ENCODE data around the gene ORMDL3. TPM values are rescaled to one million over a fixed set of nuclear protein-coding genes. Genes with fewer than 3 reads are reported as not detected.

ORMDL3 gene
- total and polyA plus RNA-seq, 10 of the 15 experiments (the other 5 are each of a cell fraction or from before 2014, with no cell fraction given): 8.8 to 98.1 (median 49.9) TPM

DNA sequence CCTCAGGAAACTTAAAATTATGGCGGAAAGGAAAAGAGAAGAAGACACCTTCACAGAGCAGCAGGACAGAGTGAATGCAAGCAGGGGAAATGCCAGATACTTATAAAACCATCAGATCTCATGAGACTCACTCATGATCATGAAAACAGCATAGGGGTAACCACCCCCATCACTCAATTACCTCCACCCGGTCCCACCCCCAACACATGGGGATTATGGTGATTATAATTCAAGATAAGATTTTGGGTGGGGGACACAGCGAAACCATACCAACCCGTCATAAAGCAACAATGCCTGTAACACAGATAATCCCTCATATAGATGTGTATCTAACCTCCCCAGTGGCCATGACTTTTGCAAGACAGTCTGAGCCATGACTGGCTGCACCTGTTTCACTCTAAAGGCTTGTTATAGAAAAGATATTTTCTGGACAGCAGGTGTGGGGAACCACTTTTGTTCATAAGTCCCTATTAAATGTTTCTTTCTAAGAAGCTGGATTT is 28.4 kb upstream of the ORMDL3 start:
- in situ Hi-C loops (cut with MboI) (no loop called here), intact Hi-C loops (cut with micrococcal nuclease; ENCODE audit: unreplicated experiment) (no loop called here)
- Histone ChIP-seq H3K27me3 (replicated peaks in 1 of 2; ENCODE audit: control insufficient read depth in 2 of 2, insufficient read depth in 2 of 2, low read length in 1 of 2) (no peaks in the 10 kb centered on the region), H3K9me3 (replicated peaks; ENCODE audit: control insufficient read depth, insufficient read depth, low read length) (no peaks in the 10 kb centered on the region), H3K79me2 (ENCODE audit: control insufficient read depth, insufficient read depth, low read length) (no peaks in the 10 kb centered on the region), H3K4me2 (ENCODE audit: control insufficient read depth, insufficient read depth) (no peak overlapping the region), H3K4me1 (ENCODE audit: control insufficient read depth, insufficient read depth, low read length) (peaks cover 3% of the 10 kb centered on the region), H4K20me1 (ENCODE audit: control insufficient read depth, insufficient read depth) (no peaks in the 10 kb centered on the region), H2AFZ (ENCODE audit: control insufficient read depth, low read depth, low read length) (no peak overlapping the region), H3K9ac (ENCODE audit: control insufficient read depth, insufficient read depth, low read length) (no peak overlapping the region), H3K27ac (ENCODE audit: control insufficient read depth, insufficient read depth) (no peak overlapping the region), H3K4me3 (no peak overlapping the region), H3K36me3 (ENCODE audit: control insufficient read depth in 2 of 2, insufficient read depth in 2 of 2, low read length in 1 of 2) (no peaks in the 10 kb centered on the region)
- BruUV-seq (replicated peaks): no TSS peak
- POLR2A ChIA-PET: interaction anchor here (1.1 to 1.2 kb wide), 2 partner anchors 15 to 18 kb away, joined by 3 read pairs; no protein-coding TSS in a partner anchor
- 67% methylated on average over 4 of the region's 4 CpGs for WGBS (ENCODE audit: insufficient coverage, insufficient replicate concordance, low lambda C conversion rate, missing lambda C conversion rate)
- DNase-seq (ENCODE audit: low read depth, low spot score): no peak
- SMC1A ChIA-PET (ENCODE audit: uncharacterized antibody, unreplicated experiment): interaction anchor here (1.6 to 5.3 kb wide), 3 partner anchors 16 to 24 kb away, joined by 10 to 38 read pairs (median 37); partner anchors contain the start of gene PSMD3
- no peak for TF ChIP-seq SIN3A (IDR thresholded peaks at IDR 0.05; ENCODE audit: low read depth, low read length)
- TF ChIP-seq NFYB (IDR thresholded peaks at IDR 0.05; ENCODE audit: insufficient read depth, low read depth, low read length): no peak
- TF ChIP-seq MYB (IDR thresholded peaks at IDR 0.05; ENCODE audit: borderline replicate concordance, low read depth, low read length): no peak
- no peak for ATAC-seq
- RAD21 ChIA-PET (ENCODE audit: unreplicated experiment): interaction anchor here (1.0 to 2.4 kb wide), 3 partner anchors 18 to 83 kb away, joined by 3 to 7 read pairs (median 4); partner anchors contain the start of gene PSMD3
- FAIRE-seq: no peak
- CTCF ChIA-PET: interaction anchor here (0.7 to 8.3 kb wide), 3 partner anchors 16 to 71 kb away, joined by 4 to 120 read pairs (median 98); partner anchors contain the start of gene PSMD3

GRCh38 chr17:39954876-39955275 is 27.5 kb upstream of the ORMDL3 start:
- Histone ChIP-seq H3K4me3 (no peak overlapping the region), H3K36me3 (ENCODE audit: control insufficient read depth in 2 of 2, insufficient read depth in 2 of 2, low read length in 1 of 2) (no peaks in the 10 kb centered on the region), H3K27ac (ENCODE audit: control insufficient read depth, insufficient read depth) (no peak overlapping the region), H3K79me2 (ENCODE audit: control insufficient read depth, insufficient read depth, low read length) (no peaks in the 10 kb centered on the region), H2AFZ (ENCODE audit: control insufficient read depth, low read depth, low read length) (no peak overlapping the region), H3K9ac (ENCODE audit: control insufficient read depth, insufficient read depth, low read length) (no peak overlapping the region), H3K27me3 (replicated peaks in 1 of 2; ENCODE audit: control insufficient read depth in 2 of 2, insufficient read depth in 2 of 2, low read length in 1 of 2) (no peaks in the 10 kb centered on the region), H3K4me1 (ENCODE audit: control insufficient read depth, insufficient read depth, low read length) (peaks cover 3% of the 10 kb centered on the region), H4K20me1 (ENCODE audit: control insufficient read depth, insufficient read depth) (no peaks in the 10 kb centered on the region), H3K4me2 (ENCODE audit: control insufficient read depth, insufficient read depth) (no peak overlapping the region), H3K9me3 (replicated peaks; ENCODE audit: control insufficient read depth, insufficient read depth, low read length) (no peaks in the 10 kb centered on the region)
- CTCF ChIA-PET: interaction anchor here (0.6 to 8.3 kb wide), 6 partner anchors 15 to 161 kb away, joined by 3 to 120 read pairs (median 4); partner anchors contain the start of gene PSMD3
- FAIRE-seq (no peak), ATAC-seq (no peak), DNase-seq (ENCODE audit: low read depth, low spot score) (no peak)
- RAD21 ChIA-PET (ENCODE audit: unreplicated experiment): interaction anchor here (1.0 to 2.4 kb wide), 2 partner anchors 17 to 25 kb away, joined by 4 to 7 read pairs; partner anchors contain the start of gene PSMD3
- in situ Hi-C loops (cut with MboI): no loop called here
- POLR2A ChIA-PET: interaction anchor here (0.6 to 0.7 kb wide), 3 partner anchors 61 to 215 kb away, joined by 3 to 5 read pairs (median 3); no protein-coding TSS in a partner anchor
- WGBS (ENCODE audit: insufficient coverage, insufficient replicate concordance, low lambda C conversion rate, missing lambda C conversion rate): 63% methylated on average over 4 of the region's 4 CpGs
- SMC1A ChIA-PET (ENCODE audit: uncharacterized antibody, unreplicated experiment): interaction anchor here (0.9 to 1.6 kb wide), 5 partner anchors 15 to 136 kb away, joined by 3 to 10 read pairs (median 3); partner anchors contain the start of gene PSMD3
- BruUV-seq (replicated peaks): no TSS peak
- intact Hi-C loops (cut with micrococcal nuclease; ENCODE audit: unreplicated experiment): no loop called here
- no peak for TF ChIP-seq ZNF207 (IDR thresholded peaks at IDR 0.05; ENCODE audit: borderline replicate concordance)
- no peak for TF ChIP-seq USF1 (IDR thresholded peaks at IDR 0.05; ENCODE audit: borderline replicate concordance, extremely low read length, insufficient read depth, low read depth, low read length)
- TF ChIP-seq, protein P1, sequence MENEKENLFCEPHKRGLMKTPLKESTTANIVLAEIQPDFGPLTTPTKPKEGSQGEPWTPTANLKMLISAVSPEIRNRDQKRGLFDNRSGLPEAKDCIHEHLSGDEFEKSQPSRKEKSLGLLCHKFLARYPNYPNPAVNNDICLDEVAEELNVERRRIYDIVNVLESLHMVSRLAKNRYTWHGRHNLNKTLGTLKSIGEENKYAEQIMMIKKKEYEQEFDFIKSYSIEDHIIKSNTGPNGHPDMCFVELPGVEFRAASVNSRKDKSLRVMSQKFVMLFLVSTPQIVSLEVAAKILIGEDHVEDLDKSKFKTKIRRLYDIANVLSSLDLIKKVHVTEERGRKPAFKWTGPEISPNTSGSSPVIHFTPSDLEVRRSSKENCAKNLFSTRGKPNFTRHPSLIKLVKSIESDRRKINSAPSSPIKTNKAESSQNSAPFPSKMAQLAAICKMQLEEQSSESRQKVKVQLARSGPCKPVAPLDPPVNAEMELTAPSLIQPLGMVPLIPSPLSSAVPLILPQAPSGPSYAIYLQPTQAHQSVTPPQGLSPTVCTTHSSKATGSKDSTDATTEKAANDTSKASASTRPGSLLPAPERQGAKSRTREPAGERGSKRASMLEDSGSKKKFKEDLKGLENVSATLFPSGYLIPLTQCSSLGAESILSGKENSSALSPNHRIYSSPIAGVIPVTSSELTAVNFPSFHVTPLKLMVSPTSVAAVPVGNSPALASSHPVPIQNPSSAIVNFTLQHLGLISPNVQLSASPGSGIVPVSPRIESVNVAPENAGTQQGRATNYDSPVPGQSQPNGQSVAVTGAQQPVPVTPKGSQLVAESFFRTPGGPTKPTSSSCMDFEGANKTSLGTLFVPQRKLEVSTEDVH (IDR thresholded peaks at IDR 0.05; ENCODE audit: low read depth, partially characterized antibody): no peak
- TF ChIP-seq POLR2AphosphoS2 (IDR thresholded peaks at IDR 0.05; ENCODE audit: low read depth, low read length): no peak
- TF ChIP-seq IKZF1 (conservative IDR thresholded peaks at IDR 0.05): no peak
- TF ChIP-seq CHD4 (IDR thresholded peaks at IDR 0.05): no peak
- no peak for TF ChIP-seq SP1 (IDR thresholded peaks at IDR 0.05; ENCODE audit: low read depth, low read length)
- TF ChIP-seq BCL11A (IDR thresholded peaks at IDR 0.05; ENCODE audit: low read depth, low read length): no peak
- no peak for TF ChIP-seq FOXK2 (IDR thresholded peaks at IDR 0.05)
- TF ChIP-seq KLF5 (IDR thresholded peaks at IDR 0.05; ENCODE audit: partially characterized antibody): no peak
- TF ChIP-seq CHD2 (IDR thresholded peaks at IDR 0.05; ENCODE audit: borderline replicate concordance, low read depth, low read length): no peak

All from GM12878 (cell line).